PFSK-1 (cell line): ENCODE data around the gene FBXO21.

Experiments
- FOXP2 ChIP-seq: optimal IDR thresholded peaks from 2 replicates; pipeline ENCODE3; 2011; ENCODE audit warnings: borderline replicate concordance, control low read depth, inconsistent platforms; ENCODE audit not compliant: insufficient read depth; ENCODE audit errors: extremely low read length, extremely low read depth
- POLR2AphosphoS5 ChIP-seq: IDR thresholded peaks from 2 replicates; pipeline ENCODE4 v1.6.1; 2012; ENCODE audit warnings: low read depth, mild to moderate bottlenecking, control low read depth, low read length, moderate library complexity
- SIN3A ChIP-seq: IDR thresholded peaks from 2 replicates; pipeline ENCODE4 v1.6.1; 2012; ENCODE audit warnings: mild to moderate bottlenecking, low read length, moderate library complexity, borderline replicate concordance; ENCODE audit not compliant: insufficient read depth
- TAF1 ChIP-seq: IDR thresholded peaks from 2 replicates; pipeline ENCODE4 v1.6.1; 2012; ENCODE audit warnings: low read length, control low read depth, borderline replicate concordance; ENCODE audit not compliant: insufficient read depth
- TF ChIP-seq, protein P1 (sequence below), 2 experiments: IDR thresholded peaks; 2 replicates each; pipeline versions ENCODE4 v1.6.1 to v1.8.0; 2011 to 2012; ENCODE audit warnings: low read depth in 2 of 2, low read length in 2 of 2, control low read depth in 1 of 2, inconsistent platforms in 1 of 2, mild to moderate bottlenecking in 1 of 2, moderate library complexity in 1 of 2; ENCODE audit not compliant: insufficient read depth in 1 of 2

Gene FBXO21

DNA sequence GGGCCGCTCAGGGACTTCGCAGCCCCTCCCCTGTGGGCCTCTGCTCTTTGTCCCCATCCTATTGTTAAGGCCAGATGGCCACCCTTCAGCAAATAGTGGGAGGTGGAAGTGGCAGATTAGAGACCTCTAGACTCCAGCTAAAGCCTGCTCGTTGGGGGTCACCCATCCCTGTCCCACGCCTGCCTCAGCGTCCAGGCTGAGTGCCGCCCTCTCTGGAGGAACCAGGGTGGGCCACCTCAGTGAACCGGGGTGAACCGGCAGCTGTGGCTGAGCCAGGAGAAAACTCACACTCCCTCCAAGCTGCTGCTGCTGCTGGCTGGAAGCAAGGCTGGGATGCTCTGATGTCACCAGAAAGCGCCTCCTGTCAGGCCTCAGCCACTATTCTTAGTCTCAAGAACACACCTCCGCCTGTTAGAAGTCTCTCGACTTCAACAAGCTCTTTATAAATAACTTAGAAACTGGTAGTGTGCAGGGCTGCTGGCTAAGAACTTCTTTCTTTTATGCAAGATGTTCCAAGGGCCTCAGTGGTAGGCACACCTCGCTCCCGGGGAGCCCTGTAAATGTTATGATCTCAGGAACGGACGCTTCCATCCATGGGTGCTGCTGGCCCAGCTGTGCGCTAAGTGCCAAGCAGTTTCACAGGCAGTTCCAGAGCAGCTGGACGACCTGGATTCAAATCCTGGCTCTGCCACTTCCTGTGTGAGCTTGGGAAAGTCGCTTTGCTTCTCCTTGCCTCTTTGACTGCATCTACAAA lies 71.3 kb downstream of the FBXO21 start:
- TF ChIP-seq TAF1 (no peak), POLR2AphosphoS5 (no peak), SIN3A (no peak), FOXP2 (no peak)
- TF ChIP-seq, protein P1, sequence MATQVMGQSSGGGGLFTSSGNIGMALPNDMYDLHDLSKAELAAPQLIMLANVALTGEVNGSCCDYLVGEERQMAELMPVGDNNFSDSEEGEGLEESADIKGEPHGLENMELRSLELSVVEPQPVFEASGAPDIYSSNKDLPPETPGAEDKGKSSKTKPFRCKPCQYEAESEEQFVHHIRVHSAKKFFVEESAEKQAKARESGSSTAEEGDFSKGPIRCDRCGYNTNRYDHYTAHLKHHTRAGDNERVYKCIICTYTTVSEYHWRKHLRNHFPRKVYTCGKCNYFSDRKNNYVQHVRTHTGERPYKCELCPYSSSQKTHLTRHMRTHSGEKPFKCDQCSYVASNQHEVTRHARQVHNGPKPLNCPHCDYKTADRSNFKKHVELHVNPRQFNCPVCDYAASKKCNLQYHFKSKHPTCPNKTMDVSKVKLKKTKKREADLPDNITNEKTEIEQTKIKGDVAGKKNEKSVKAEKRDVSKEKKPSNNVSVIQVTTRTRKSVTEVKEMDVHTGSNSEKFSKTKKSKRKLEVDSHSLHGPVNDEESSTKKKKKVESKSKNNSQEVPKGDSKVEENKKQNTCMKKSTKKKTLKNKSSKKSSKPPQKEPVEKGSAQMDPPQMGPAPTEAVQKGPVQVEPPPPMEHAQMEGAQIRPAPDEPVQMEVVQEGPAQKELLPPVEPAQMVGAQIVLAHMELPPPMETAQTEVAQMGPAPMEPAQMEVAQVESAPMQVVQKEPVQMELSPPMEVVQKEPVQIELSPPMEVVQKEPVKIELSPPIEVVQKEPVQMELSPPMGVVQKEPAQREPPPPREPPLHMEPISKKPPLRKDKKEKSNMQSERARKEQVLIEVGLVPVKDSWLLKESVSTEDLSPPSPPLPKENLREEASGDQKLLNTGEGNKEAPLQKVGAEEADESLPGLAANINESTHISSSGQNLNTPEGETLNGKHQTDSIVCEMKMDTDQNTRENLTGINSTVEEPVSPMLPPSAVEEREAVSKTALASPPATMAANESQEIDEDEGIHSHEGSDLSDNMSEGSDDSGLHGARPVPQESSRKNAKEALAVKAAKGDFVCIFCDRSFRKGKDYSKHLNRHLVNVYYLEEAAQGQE (IDR thresholded peaks at IDR 0.05; ENCODE audit: insufficient read depth in 1 of 2, low read depth in 2 of 2, low read length in 2 of 2) = no peak

DNA sequence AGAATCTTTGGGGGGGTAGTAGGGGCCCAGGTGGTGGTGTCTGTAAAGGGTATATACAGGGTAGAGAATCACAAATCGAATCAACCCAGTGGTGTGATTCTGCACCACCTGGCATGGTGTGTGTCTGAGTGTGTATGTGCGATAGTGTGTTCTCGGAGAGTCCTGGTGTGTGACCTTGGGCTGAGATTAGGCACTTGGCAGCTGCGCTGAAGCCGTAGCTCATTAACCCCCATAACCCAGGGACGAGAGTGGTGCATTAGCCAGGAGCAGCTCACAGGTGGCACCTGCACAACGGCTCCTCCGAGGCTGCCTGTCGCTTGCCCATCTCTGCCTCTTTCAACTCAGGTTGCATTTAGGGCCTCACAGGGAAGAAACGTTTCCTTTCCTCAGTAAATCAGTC lies 75.5 kb downstream of the FBXO21 start:
- TF ChIP-seq, protein P1 (IDR thresholded peaks at IDR 0.05; ENCODE audit: insufficient read depth in 1 of 2, low read depth in 2 of 2, low read length in 2 of 2) = no peak
- no peak for TF ChIP-seq FOXP2
- TF ChIP-seq TAF1 = no peak
- TF ChIP-seq POLR2AphosphoS5 = no peak
- no peak for TF ChIP-seq SIN3A

DNA sequence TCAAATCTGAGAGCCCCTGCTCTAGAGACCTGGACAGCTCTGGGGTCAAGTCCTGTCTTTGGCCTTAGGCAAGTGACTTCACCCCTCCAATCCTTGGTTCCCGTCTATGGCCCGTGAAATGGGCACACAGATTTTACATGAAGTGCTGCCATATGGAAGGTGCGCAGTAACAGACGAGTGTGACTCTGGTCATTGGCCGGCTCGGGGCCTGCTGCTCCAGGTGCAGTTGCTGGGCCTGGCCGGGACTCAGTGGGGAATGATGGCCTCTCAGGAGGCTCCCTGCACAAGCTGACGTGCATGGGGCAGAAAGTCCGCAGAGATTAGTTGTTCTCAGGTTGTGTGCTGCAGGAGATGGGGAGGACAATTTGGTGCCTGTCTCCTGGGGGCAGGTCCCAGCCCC lies 77.0 kb downstream of the FBXO21 start:
- TF ChIP-seq SIN3A (no peak), POLR2AphosphoS5 (no peak)
- TF ChIP-seq, protein P1 (IDR thresholded peaks at IDR 0.05; ENCODE audit: insufficient read depth in 1 of 2, low read depth in 2 of 2, low read length in 2 of 2) = no peak

DNA sequence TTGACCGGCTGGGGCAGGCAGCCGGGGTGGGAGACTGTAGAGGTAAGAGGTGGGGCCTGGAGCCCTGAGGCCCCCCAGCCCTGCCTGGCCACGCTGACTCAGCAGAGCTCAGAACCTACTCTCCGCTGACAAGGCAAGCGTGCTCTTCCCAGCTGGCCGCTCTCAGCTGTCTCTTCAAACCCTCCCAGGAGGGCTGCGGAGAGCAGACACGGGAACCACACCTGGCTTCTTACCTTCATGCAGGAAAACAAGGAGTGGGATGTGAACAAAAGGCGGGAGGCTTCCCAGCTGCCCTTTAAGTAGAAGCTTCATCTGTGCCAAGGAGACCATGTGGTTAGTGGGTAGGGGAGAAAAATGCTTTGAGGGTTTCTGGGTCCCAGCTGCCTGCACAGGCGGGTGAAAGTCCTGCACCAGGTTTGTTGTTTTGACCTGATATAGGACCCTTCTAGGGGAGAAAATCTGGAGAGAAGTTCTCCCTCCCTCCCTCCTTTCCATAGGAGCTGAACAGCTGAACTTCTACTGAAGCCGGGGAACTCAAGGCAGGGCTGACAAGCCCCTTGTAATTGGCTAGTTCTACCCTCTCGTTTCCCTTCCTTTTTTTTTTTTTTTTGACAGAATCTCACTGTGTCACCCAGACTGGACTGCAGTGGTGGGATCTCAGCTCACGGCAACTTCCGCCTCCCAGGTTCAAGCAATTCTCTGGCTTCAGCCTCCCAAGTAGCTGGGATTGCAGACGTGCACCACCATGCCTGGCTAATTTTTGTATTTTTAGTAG lies 78.3 kb downstream of the FBXO21 start:
- TF ChIP-seq TAF1 (no peak), POLR2AphosphoS5 (no peak), SIN3A (no peak), FOXP2 (no peak)
- TF ChIP-seq, protein P1 (IDR thresholded peaks at IDR 0.05; ENCODE audit: insufficient read depth in 1 of 2, low read depth in 2 of 2, low read length in 2 of 2) = no peak
